Measurements from ENCODE around the gene PLPPR2.
A peak's percentile ranks its signal among the peaks of the same experiment; 100 is the strongest.

PLPPR2 gene

DNA sequence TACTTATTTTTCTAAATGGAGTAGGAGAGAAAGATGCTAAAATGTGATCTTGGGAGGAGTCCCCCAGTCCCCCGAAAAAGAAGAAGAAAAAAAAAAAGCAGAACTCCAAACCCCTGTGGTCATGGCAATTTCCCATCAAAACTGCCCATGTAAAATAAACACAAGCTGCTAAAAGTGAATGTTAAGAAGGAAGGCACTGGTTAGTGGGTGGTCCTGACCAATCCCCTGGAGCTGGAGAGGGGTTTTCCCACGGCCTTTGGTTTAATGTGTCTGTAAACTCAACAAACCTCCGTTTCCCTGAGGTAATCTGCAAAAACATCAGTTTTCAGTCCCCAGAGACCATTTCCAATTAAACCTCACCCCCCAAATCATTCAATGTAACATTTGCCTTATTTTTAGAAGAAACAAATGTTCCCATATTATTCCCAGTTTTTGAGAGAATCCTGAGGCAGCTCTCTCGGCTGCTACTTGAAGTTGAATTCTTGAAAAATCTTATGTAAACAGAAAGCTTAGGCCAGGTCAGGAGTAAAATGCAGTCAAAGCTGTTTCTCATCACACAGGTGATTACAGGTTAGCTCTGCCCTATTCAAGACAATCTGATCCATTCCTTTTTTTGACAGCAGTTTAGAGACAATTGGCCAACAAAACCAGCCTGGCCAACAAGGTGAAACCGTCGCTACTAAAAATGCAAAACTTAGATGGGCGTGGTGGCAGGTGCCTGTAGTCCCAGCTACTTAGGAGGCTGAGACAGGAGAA is 32.8 kb upstream of the PLPPR2 start:
- no peak overlapping the region for H2AFZ ChIP-seq (ENCODE audit: insufficient read depth, low read length, poor library complexity)
- H3K18ac ChIP-seq (ENCODE audit: low read length), result no peak overlapping the region

DNA sequence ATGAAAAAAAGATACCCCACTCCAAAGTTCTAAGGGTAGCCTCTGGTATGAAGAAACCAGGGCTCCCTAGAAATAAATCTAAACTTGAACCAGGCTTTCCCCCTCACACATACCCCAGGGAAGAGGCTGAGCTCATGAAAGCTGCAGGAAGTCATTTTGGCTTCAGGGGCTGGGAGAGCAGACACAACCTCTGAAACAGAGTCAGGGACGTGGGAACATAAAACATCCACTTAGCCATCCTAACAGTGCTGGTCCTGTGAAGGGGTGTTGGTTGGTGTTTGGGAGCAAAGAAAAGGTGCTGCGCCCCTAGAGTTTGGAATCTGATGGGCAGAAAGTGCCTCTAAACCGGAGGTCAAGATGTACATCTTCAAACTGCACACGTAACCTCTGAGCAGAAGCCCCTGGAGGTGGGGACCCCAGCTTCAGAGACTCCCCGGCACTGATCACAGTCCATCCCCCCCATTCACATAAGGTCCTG is 31.6 kb upstream of the PLPPR2 start:
- Histone ChIP-seq H3K18ac (ENCODE audit: low read length) (no peak overlapping the region), H3K79me1 (ENCODE audit: low read length) (no peaks in the 10 kb centered on the region), H2BK5ac (ENCODE audit: low read depth, low read length, poor library complexity) (no peak overlapping the region), H3K14ac (ENCODE audit: low read length) (no peak overlapping the region), H3K23ac (ENCODE audit: low read length) (no peak overlapping the region), H2AK5ac (ENCODE audit: low read length) (no peak overlapping the region), H2BK12ac (ENCODE audit: low read length) (no peak overlapping the region), H4K91ac (ENCODE audit: low read depth, low read length) (no peak overlapping the region), H3K27ac (ENCODE audit: low read depth, low read length) (no peak overlapping the region), H2AFZ (ENCODE audit: insufficient read depth, low read length, poor library complexity) (no peak overlapping the region), H4K12ac (ENCODE audit: low read depth, low read length) (no peak overlapping the region), H3K4ac (ENCODE audit: low read depth, low read length) (no peak overlapping the region), H2BK120ac (ENCODE audit: insufficient read depth, low read length, poor library complexity) (no peak overlapping the region), H3K4me1 (ENCODE audit: control insufficient read depth in 1 of 2, insufficient read depth in 2 of 2, low read length in 2 of 2) (peaks cover 0 to 10% of the 10 kb centered on the region in 2 experiments), H3K4me2 (ENCODE audit: low read length) (no peak overlapping the region), H4K8ac (ENCODE audit: low read depth, low read length) (no peak overlapping the region), H3K36me3 (ENCODE audit: control insufficient read depth in 1 of 2, insufficient read depth in 2 of 2, low read length in 2 of 2) (peaks cover 0 to 3% of the 10 kb centered on the region in 2 experiments), H3K27me3 (ENCODE audit: insufficient read depth, low read length) (no peaks in the 10 kb centered on the region), H3K79me2 (ENCODE audit: control insufficient read depth, insufficient read depth, low read length, poor library complexity) (no peaks in the 10 kb centered on the region), H3K4me3 (ENCODE audit: low read depth, low read length) (no peak overlapping the region), H3K9ac (ENCODE audit: low read length) (no peak overlapping the region), H3K9me3 (ENCODE audit: insufficient read depth, low read depth, low read length) (peaks cover 1% of the 10 kb centered on the region)
- WGBS (ENCODE audit: extremely low coverage, insufficient coverage, insufficient read length), result no CpG with 5 or more reads among the region's 5 CpGs
- no peak for DNase-seq

More for the DNA sequence above, 32.8 kb upstream of the PLPPR2 start:
- Histone ChIP-seq H2BK5ac (ENCODE audit: low read depth, low read length, poor library complexity) (no peak overlapping the region), H4K91ac (ENCODE audit: low read depth, low read length) (no peak overlapping the region), H3K4me1 (ENCODE audit: control insufficient read depth in 1 of 2, insufficient read depth in 2 of 2, low read length in 2 of 2) (peaks cover 0 to 10% of the 10 kb centered on the region in 2 experiments), H3K9me3 (ENCODE audit: insufficient read depth, low read depth, low read length) (peaks cover 1% of the 10 kb centered on the region), H3K23ac (ENCODE audit: low read length) (no peak overlapping the region), H3K36me3 (ENCODE audit: control insufficient read depth in 1 of 2, insufficient read depth in 2 of 2, low read length in 2 of 2) (peaks cover 0 to 3% of the 10 kb centered on the region in 2 experiments), H3K14ac (ENCODE audit: low read length) (no peak overlapping the region), H3K27me3 (ENCODE audit: insufficient read depth, low read length) (no peaks in the 10 kb centered on the region), H2BK120ac (ENCODE audit: insufficient read depth, low read length, poor library complexity) (no peak overlapping the region), H2AK5ac (ENCODE audit: low read length) (no peak overlapping the region), H2BK12ac (ENCODE audit: low read length) (no peak overlapping the region), H3K4me2 (ENCODE audit: low read length) (no peak overlapping the region), H3K27ac (ENCODE audit: low read depth, low read length) (no peak overlapping the region), H3K79me1 (ENCODE audit: low read length) (no peaks in the 10 kb centered on the region), H3K4ac (ENCODE audit: low read depth, low read length) (no peak overlapping the region), H3K9ac (ENCODE audit: low read length) (no peak overlapping the region), H4K12ac (ENCODE audit: low read depth, low read length) (no peak overlapping the region), H4K8ac (ENCODE audit: low read depth, low read length) (no peak overlapping the region), H3K4me3 (ENCODE audit: low read depth, low read length) (no peak overlapping the region), H3K79me2 (ENCODE audit: control insufficient read depth, insufficient read depth, low read length, poor library complexity) (no peaks in the 10 kb centered on the region)
- no CpG with 5 or more reads among the region's 7 CpGs for WGBS (ENCODE audit: extremely low coverage, insufficient coverage, insufficient read length)
- DNase-seq, result no peak

DNA sequence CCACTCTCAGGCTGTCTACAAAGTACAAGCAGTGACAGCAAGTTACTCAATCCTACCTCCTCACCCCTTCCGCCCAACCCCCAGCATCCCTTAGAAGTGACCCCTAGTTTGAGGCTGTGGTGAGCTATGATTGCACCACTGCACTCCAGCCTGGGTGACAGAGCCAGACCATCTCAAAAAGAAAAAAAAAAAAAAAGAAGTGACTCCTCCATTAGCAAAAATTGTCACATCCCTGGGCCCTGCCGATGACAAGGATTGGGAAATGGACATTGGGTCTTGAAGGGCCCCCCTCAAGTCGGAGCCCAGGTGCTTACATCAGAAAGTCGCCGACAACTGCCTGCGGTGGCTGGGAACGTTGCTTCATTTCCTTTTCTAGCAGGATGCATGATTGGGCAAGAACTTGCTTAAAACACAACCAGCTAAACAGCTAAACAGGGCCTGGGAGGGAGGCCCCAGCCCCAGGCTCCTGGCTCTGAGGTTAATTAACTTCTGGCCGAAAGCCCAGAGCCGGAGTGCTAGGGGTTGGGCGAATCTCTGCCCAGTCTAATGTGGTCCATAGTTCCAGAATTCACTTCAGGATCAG is 31.1 kb upstream of the PLPPR2 start:
- Histone ChIP-seq H4K91ac (ENCODE audit: low read depth, low read length) (no peak overlapping the region), H3K4ac (ENCODE audit: low read depth, low read length) (no peak overlapping the region), H3K27me3 (ENCODE audit: insufficient read depth, low read length) (no peaks in the 10 kb centered on the region), H3K4me1 (ENCODE audit: control insufficient read depth in 1 of 2, insufficient read depth in 2 of 2, low read length in 2 of 2) (peaks cover 0 to 10% of the 10 kb centered on the region in 2 experiments), H3K36me3 (ENCODE audit: control insufficient read depth in 1 of 2, insufficient read depth in 2 of 2, low read length in 2 of 2) (peaks cover 0 to 3% of the 10 kb centered on the region in 2 experiments), H3K9ac (ENCODE audit: low read length) (no peak overlapping the region), H3K9me3 (ENCODE audit: insufficient read depth, low read depth, low read length) (peaks cover 1% of the 10 kb centered on the region), H2AK5ac (ENCODE audit: low read length) (no peak overlapping the region), H3K4me2 (ENCODE audit: low read length) (no peak overlapping the region), H2BK12ac (ENCODE audit: low read length) (no peak overlapping the region), H3K79me1 (ENCODE audit: low read length) (no peaks in the 10 kb centered on the region), H3K27ac (ENCODE audit: low read depth, low read length) (no peak overlapping the region), H4K8ac (ENCODE audit: low read depth, low read length) (no peak overlapping the region), H2AFZ (ENCODE audit: insufficient read depth, low read length, poor library complexity) (no peak overlapping the region), H3K4me3 (ENCODE audit: low read depth, low read length) (no peak overlapping the region), H3K18ac (ENCODE audit: low read length) (no peak overlapping the region), H3K14ac (ENCODE audit: low read length) (no peak overlapping the region), H2BK120ac (ENCODE audit: insufficient read depth, low read length, poor library complexity) (no peak overlapping the region), H3K79me2 (ENCODE audit: control insufficient read depth, insufficient read depth, low read length, poor library complexity) (no peaks in the 10 kb centered on the region), H2BK5ac (ENCODE audit: low read depth, low read length, poor library complexity) (no peak overlapping the region), H4K12ac (ENCODE audit: low read depth, low read length) (no peak overlapping the region), H3K23ac (ENCODE audit: low read length) (no peak overlapping the region)
- WGBS (ENCODE audit: extremely low coverage, insufficient coverage, insufficient read length), result no CpG with 5 or more reads among the region's 10 CpGs
- DNase-seq, result peak; percentile 82 to 83

DNA sequence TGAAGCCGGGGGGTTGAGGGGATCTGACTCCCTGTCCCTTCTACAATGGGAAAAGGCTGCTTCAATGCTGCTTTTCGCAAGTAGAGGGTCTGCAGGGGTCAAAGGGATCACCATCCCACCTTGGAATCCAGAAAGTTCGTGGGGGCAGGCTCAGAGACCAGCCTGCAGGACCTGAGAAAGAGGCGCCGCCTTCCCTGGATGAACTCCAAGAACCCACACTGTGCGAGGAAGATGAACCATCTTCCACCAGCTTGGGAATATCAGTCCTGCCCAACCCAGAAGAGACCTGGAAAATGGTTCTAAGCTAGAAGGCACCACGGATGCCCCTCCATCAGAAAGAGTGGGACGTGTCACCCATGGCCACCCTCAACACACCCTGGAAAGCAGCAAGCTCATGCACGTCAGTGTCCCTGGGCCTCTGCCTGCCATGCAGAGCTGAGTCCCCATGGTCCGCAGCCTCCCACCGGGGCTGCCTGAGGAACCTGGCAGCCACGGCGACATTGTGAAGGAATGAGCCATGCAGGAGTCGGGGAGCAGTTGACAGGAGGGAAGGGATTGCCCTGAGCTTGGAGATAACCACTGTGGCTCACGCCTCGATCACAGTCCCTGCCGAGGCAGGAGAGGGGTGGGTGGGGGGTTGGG is 30.4 kb upstream of the PLPPR2 start:
- Histone ChIP-seq H2AFZ (ENCODE audit: insufficient read depth, low read length, poor library complexity) (no peak overlapping the region), H4K91ac (ENCODE audit: low read depth, low read length) (no peak overlapping the region), H4K12ac (ENCODE audit: low read depth, low read length) (no peak overlapping the region), H3K27me3 (ENCODE audit: insufficient read depth, low read length) (no peaks in the 10 kb centered on the region), H3K36me3 (ENCODE audit: control insufficient read depth in 1 of 2, insufficient read depth in 2 of 2, low read length in 2 of 2) (peaks cover 0 to 3% of the 10 kb centered on the region in 2 experiments), H4K8ac (ENCODE audit: low read depth, low read length) (no peak overlapping the region), H3K4ac (ENCODE audit: low read depth, low read length) (no peak overlapping the region), H3K79me2 (ENCODE audit: control insufficient read depth, insufficient read depth, low read length, poor library complexity) (no peaks in the 10 kb centered on the region), H3K4me2 (ENCODE audit: low read length) (no peak overlapping the region), H3K18ac (ENCODE audit: low read length) (no peak overlapping the region), H3K9ac (ENCODE audit: low read length) (no peak overlapping the region), H3K9me3 (ENCODE audit: insufficient read depth, low read depth, low read length) (peaks cover 1% of the 10 kb centered on the region), H2AK5ac (ENCODE audit: low read length) (no peak overlapping the region), H3K14ac (ENCODE audit: low read length) (no peak overlapping the region), H3K23ac (ENCODE audit: low read length) (no peak overlapping the region), H2BK5ac (ENCODE audit: low read depth, low read length, poor library complexity) (no peak overlapping the region), H3K79me1 (ENCODE audit: low read length) (no peaks in the 10 kb centered on the region), H2BK120ac (ENCODE audit: insufficient read depth, low read length, poor library complexity) (peak overlapping the region; percentile 6), H3K27ac (ENCODE audit: low read depth, low read length) (no peak overlapping the region), H3K4me3 (ENCODE audit: low read depth, low read length) (no peak overlapping the region), H3K4me1 (ENCODE audit: control insufficient read depth in 1 of 2, insufficient read depth in 2 of 2, low read length in 2 of 2) (peaks cover 0 to 10% of the 10 kb centered on the region in 2 experiments), H2BK12ac (ENCODE audit: low read length) (no peak overlapping the region)
- WGBS (ENCODE audit: extremely low coverage, insufficient coverage, insufficient read length), result no CpG with 5 or more reads among the region's 17 CpGs
- DNase-seq, result no peak

All from trophoblast cell (in vitro differentiated cells and primary cell).